SK-N-SH treated with all-trans-retinoic acid at 6 μM for 48 hours (cell line): ENCODE measurements around the gene ABCA7.
"Not testable (repeated sequence)": the region's sequence is repeated elsewhere in the genome, so short reads cannot be mapped to it uniquely, and the experiment has no call there.

Source experiments
- ATAC-seq: fragments of 200-7000 bp; cut with Tn5 transposase; 3 replicates; pipeline ENCODE4 v1.9.1; 2020; ENCODE audit warnings: mild to moderate bottlenecking, moderate library complexity
- ARNTL ChIP-seq: fragments of 450-650 bp; formaldehyde crosslinking; IDR thresholded peaks from 2 replicates; pipeline ENCODE4 v1.5.0; 2020; ENCODE audit warnings: low read depth, mild to moderate bottlenecking, moderate library complexity, borderline replicate concordance
- BACH2 ChIP-seq: fragments of 250-450 bp; sonication (Bioruptor Pico); IDR thresholded peaks from 2 replicates; pipeline ENCODE4 v1.9.0; 2021; ENCODE audit warnings: mild to moderate bottlenecking, borderline replicate concordance
- CSDC2 ChIP-seq: fragments of 250-450 bp; sonication (Bioruptor Pico); IDR thresholded peaks from 2 replicates; pipeline ENCODE4 v1.5.0; 2020; ENCODE audit warnings: mild to moderate bottlenecking, moderate library complexity
- GLIS3 ChIP-seq: fragments of 250-450 bp; sonication (Bioruptor Pico); IDR thresholded peaks from 2 replicates; pipeline ENCODE4 v1.5.0; 2020; ENCODE audit warnings: mild to moderate bottlenecking, moderate library complexity
- ISL1 ChIP-seq: fragments of 250-450 bp; sonication (Bioruptor Pico); IDR thresholded peaks from 2 replicates; pipeline ENCODE4 v2.1.2; 2022; ENCODE audit warnings: mild to moderate bottlenecking, moderate library complexity
- OSR1 ChIP-seq: fragments of 250-450 bp; sonication (Bioruptor Pico); IDR thresholded peaks from 2 replicates; pipeline ENCODE4 v1.8.0; 2022; ENCODE audit warnings: moderate library complexity, mild to moderate bottlenecking, inconsistent platforms
- PPARA ChIP-seq: fragments of 250-450 bp; sonication (Bioruptor Pico); IDR thresholded peaks from 2 replicates; pipeline ENCODE4 v1.5.0; 2020; ENCODE audit warnings: mild to moderate bottlenecking, borderline replicate concordance
- SNAI2 ChIP-seq: fragments of 250-450 bp; sonication (Bioruptor Pico); IDR thresholded peaks from 2 replicates; pipeline ENCODE4 v1.5.0; 2020; ENCODE audit warnings: mild to moderate bottlenecking, moderate library complexity
- TCF4 ChIP-seq: fragments of 250-450 bp; sonication (Bioruptor Pico); IDR thresholded peaks from 2 replicates; pipeline ENCODE4 v1.8.0; 2021; ENCODE audit warnings: mild to moderate bottlenecking, moderate library complexity, borderline replicate concordance
- TOX ChIP-seq: fragments of 250-450 bp; sonication (Bioruptor Pico); IDR thresholded peaks from 2 replicates; pipeline ENCODE4 v1.8.0; 2021; ENCODE audit warnings: mild to moderate bottlenecking, moderate library complexity, borderline replicate concordance
- ZC3H10 ChIP-seq: fragments of 250-450 bp; sonication (Bioruptor Pico); IDR thresholded peaks from 2 replicates; pipeline ENCODE4 v1.5.1; 2021; ENCODE audit warnings: mild to moderate bottlenecking, moderate library complexity
- ZFP3 ChIP-seq: fragments of 250-450 bp; sonication (Bioruptor Pico); IDR thresholded peaks from 2 replicates; pipeline ENCODE4 v1.5.0; 2020; ENCODE audit warnings: mild to moderate bottlenecking, moderate library complexity
- ZFP30 ChIP-seq: fragments of 450-650 bp; formaldehyde crosslinking; IDR thresholded peaks from 2 replicates; pipeline ENCODE4 v1.5.0; 2022; ENCODE audit warnings: mild to moderate bottlenecking, moderate library complexity
- ZNF565 ChIP-seq: fragments of 450-650 bp; formaldehyde crosslinking; conservative IDR thresholded peaks from 2 replicates; pipeline ENCODE4 v1.5.0; 2020; ENCODE audit warnings: low read depth, mild to moderate bottlenecking, moderate library complexity
- ZNF70 ChIP-seq: fragments of 450-650 bp; formaldehyde crosslinking; IDR thresholded peaks from 2 replicates; pipeline ENCODE4 v1.5.0; 2020; ENCODE audit warnings: mild to moderate bottlenecking, moderate library complexity
- TF ChIP-seq, protein P1 (sequence below): fragments of 250-450 bp; sonication (Bioruptor Pico); IDR thresholded peaks from 2 replicates; pipeline ENCODE4 v1.5.1; 2021; ENCODE audit warnings: mild to moderate bottlenecking, moderate library complexity
- TF ChIP-seq, protein P2 (sequence below): fragments of 250-450 bp; sonication (Bioruptor Pico); IDR thresholded peaks from 2 replicates; pipeline ENCODE4 v1.8.0; 2021; ENCODE audit warnings: low read depth, mild to moderate bottlenecking, moderate library complexity, borderline replicate concordance
- TF ChIP-seq, protein P3 (sequence below): fragments of 250-450 bp; sonication (Bioruptor Pico); IDR thresholded peaks from 2 replicates; pipeline ENCODE4 v1.5.1; 2020; ENCODE audit warnings: low read depth, mild to moderate bottlenecking, moderate library complexity
- TF ChIP-seq, protein P4 (sequence below): fragments of 250-450 bp; sonication (Bioruptor Pico); IDR thresholded peaks from 2 replicates; pipeline ENCODE4 v1.8.0; 2020; ENCODE audit warnings: mild to moderate bottlenecking, moderate library complexity, borderline replicate concordance
- TF ChIP-seq, protein P5 (sequence below): fragments of 250-450 bp; sonication (Bioruptor Pico); IDR thresholded peaks from 2 replicates; pipeline ENCODE4 v1.5.0; 2020; ENCODE audit warnings: mild to moderate bottlenecking, moderate library complexity

Gene ABCA7

DNA sequence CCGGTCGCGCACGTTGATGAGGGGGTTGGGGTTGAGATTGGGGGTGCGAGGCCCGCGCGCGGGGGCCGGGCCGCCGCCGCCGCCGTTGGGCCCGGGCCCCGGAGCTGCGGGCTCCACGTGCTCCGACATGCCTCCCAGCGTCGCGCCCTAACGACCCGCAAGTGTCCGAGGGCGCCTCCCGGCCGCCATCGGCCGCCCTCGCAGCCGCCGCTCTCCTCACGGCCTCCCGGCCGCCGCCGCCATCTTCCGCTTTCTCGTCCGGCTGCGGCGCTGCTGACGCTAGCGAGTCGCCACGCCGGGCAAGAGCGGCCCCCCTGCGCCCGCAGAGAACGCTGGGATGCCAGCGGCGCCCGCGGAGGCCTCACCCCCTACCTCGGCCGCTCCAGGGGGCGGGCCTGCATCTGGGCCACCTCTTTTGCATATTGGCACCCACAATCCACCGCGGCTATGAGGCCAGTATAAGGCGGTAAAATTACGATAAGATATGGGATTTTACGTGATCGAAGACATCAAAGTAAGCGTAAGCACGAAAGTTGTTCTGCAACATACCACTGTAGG is 19.0 kb upstream of the ABCA7 start, which contains the start of gene TMEM259:
TSS of gene TMEM259 (minus strand) at position 256 of the 558 bp plus-strand sequence. CDS start at position 129, 127 bp downstream.
- TF ChIP-seq ZNF565 (CRISPR knock-in tag) (no peak), TCF4 (CRISPR knock-in tag) (no peak), TOX (CRISPR knock-in tag) (no peak), OSR1 (CRISPR knock-in tag) (no peak), PPARA (CRISPR knock-in tag) (no peak), ZFP30 (CRISPR knock-in tag) (no peak), GLIS3 (no peak), BACH2 (CRISPR knock-in tag) (no peak), ZC3H10 (no peak), ZNF70 (no peak), CSDC2 (CRISPR knock-in tag) (no peak), SNAI2 (no peak), ARNTL (CRISPR knock-in tag) (no peak), ISL1 (CRISPR knock-in tag) (no peak), ZFP3 (no peak)
- TF ChIP-seq, protein P1, sequence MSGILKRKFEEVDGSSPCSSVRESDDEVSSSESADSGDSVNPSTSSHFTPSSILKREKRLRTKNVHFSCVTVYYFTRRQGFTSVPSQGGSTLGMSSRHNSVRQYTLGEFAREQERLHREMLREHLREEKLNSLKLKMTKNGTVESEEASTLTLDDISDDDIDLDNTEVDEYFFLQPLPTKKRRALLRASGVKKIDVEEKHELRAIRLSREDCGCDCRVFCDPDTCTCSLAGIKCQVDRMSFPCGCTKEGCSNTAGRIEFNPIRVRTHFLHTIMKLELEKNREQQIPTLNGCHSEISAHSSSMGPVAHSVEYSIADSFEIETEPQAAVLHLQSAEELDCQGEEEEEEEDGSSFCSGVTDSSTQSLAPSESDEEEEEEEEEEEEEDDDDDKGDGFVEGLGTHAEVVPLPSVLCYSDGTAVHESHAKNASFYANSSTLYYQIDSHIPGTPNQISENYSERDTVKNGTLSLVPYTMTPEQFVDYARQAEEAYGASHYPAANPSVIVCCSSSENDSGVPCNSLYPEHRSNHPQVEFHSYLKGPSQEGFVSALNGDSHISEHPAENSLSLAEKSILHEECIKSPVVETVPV, result no peak
- TF ChIP-seq, protein P2, sequence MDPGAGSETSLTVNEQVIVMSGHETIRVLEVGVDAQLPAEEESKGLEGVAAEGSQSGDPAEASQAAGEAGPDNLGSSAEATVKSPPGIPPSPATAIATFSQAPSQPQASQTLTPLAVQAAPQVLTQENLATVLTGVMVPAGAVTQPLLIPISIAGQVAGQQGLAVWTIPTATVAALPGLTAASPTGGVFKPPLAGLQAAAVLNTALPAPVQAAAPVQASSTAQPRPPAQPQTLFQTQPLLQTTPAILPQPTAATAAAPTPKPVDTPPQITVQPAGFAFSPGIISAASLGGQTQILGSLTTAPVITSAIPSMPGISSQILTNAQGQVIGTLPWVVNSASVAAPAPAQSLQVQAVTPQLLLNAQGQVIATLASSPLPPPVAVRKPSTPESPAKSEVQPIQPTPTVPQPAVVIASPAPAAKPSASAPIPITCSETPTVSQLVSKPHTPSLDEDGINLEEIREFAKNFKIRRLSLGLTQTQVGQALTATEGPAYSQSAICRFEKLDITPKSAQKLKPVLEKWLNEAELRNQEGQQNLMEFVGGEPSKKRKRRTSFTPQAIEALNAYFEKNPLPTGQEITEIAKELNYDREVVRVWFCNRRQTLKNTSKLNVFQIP (CRISPR knock-in tag), result no peak
- TF ChIP-seq, protein P3, sequence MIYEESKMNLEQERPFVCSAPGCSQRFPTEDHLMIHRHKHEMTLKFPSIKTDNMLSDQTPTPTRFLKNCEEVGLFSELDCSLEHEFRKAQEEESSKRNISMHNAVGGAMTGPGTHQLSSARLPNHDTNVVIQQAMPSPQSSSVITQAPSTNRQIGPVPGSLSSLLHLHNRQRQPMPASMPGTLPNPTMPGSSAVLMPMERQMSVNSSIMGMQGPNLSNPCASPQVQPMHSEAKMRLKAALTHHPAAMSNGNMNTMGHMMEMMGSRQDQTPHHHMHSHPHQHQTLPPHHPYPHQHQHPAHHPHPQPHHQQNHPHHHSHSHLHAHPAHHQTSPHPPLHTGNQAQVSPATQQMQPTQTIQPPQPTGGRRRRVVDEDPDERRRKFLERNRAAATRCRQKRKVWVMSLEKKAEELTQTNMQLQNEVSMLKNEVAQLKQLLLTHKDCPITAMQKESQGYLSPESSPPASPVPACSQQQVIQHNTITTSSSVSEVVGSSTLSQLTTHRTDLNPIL (CRISPR knock-in tag), result no peak
- TF ChIP-seq, protein P4, sequence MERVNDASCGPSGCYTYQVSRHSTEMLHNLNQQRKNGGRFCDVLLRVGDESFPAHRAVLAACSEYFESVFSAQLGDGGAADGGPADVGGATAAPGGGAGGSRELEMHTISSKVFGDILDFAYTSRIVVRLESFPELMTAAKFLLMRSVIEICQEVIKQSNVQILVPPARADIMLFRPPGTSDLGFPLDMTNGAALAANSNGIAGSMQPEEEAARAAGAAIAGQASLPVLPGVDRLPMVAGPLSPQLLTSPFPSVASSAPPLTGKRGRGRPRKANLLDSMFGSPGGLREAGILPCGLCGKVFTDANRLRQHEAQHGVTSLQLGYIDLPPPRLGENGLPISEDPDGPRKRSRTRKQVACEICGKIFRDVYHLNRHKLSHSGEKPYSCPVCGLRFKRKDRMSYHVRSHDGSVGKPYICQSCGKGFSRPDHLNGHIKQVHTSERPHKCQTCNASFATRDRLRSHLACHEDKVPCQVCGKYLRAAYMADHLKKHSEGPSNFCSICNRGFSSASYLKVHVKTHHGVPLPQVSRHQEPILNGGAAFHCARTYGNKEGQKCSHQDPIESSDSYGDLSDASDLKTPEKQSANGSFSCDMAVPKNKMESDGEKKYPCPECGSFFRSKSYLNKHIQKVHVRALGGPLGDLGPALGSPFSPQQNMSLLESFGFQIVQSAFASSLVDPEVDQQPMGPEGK (CRISPR knock-in tag), result no peak
- TF ChIP-seq, protein P5, sequence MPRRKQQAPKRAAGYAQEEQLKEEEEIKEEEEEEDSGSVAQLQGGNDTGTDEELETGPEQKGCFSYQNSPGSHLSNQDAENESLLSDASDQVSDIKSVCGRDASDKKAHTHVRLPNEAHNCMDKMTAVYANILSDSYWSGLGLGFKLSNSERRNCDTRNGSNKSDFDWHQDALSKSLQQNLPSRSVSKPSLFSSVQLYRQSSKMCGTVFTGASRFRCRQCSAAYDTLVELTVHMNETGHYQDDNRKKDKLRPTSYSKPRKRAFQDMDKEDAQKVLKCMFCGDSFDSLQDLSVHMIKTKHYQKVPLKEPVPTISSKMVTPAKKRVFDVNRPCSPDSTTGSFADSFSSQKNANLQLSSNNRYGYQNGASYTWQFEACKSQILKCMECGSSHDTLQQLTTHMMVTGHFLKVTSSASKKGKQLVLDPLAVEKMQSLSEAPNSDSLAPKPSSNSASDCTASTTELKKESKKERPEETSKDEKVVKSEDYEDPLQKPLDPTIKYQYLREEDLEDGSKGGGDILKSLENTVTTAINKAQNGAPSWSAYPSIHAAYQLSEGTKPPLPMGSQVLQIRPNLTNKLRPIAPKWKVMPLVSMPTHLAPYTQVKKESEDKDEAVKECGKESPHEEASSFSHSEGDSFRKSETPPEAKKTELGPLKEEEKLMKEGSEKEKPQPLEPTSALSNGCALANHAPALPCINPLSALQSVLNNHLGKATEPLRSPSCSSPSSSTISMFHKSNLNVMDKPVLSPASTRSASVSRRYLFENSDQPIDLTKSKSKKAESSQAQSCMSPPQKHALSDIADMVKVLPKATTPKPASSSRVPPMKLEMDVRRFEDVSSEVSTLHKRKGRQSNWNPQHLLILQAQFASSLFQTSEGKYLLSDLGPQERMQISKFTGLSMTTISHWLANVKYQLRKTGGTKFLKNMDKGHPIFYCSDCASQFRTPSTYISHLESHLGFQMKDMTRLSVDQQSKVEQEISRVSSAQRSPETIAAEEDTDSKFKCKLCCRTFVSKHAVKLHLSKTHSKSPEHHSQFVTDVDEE (CRISPR knock-in tag), result no peak
- TF ChIP-seq, all 23 proteins: peak for 0
- peak; percentile 90 for ATAC-seq

- not testable (repeated sequence) for ATAC-seq
Observed at GRCh38 chr19:1023883-1024188, 16.1 kb upstream of the ABCA7 start.

DNA sequence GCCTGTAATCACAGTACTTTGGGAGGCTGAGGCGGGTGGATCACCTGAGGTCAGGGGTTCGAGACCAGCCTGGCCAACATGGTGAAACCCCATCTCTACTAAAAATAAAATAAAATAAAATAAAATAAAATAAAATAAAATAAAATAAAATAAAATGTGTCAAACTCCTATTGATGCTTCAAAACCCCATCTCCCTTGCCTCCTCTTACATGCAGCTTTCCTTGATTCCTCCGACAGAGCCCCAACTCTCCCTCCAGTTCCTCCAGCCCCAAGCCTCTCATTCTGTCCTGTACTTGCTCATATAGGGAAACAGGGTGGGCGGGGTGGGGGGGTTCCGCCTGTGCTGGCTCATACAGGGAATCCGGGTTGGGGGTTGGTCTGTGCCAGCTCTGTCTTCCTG is 14.8 kb upstream of the ABCA7 start:
- ATAC-seq, result not testable (repeated sequence)
- TF ChIP-seq ZFP3, result peak; percentile 94
